Esophagus mucosa (tissue), 1 donor: ENCODE results near the gene LRTM2. TPM values are rescaled to one million over a fixed set of nuclear protein-coding genes. Genes with fewer than 3 reads are reported as not detected.

Source experiments
- ATAC-seq: fragments of 200-7000 bp; cut with Tn5 transposase; one replicate; pipeline ENCODE4 v1.9.1; 2020
- total RNA-seq: library from RNA; stranded (reverse); gene quantifications from one replicate; pipeline ENCODE4 v1.2.4, GENCODE V29; 2023
- donor health status: DM: yes; HTN: yes; CAD: no.

The LRTM2 gene
- total RNA-seq, 1 donor from 2014 or later = not detected

DNA sequence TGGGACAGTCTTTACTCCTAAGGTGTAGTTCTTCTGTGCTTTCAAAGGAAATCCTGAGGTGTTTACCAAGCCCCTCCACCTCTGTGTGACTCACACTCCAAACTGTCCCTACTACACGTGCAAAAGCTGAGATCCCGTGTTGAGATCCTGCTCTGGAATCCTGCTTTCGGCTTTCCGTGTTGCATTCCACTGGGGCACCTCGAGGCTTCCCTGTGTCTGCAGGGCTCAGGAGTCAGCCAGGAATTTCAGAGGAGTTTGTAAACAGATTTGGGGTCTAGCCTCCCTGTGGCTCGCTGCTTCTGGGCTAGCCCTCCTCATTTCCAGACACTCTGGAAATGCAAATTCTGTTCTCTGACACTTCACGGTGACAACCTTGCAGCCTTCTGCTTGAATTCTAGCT lies 49.7 kb downstream of the LRTM2 start:
- ATAC-seq = no peak

GRCh38 chr12:1870998-1871917 lies 50.9 kb downstream of the LRTM2 start:
- ATAC-seq = no peak

DNA sequence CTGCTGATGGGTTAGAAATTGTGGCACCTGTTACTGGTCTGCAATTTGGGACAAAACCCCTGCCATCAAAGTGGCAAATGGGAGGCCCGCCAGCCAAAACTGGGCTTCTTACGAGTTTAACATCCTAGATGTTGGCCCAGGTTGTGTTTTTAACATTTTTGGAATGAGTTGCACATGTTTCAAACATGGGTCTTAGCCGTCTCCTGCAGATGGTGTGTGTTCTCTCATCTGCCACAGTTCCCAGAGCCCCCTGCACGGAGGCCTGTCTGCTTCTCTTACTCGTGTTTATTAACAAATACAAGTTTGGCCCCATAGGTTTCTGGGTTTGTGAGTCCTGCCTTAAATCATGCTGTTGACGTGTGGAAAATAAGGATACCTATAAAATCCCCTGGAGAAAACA lies 51.6 kb downstream of the LRTM2 start:
- ATAC-seq = no peak

DNA sequence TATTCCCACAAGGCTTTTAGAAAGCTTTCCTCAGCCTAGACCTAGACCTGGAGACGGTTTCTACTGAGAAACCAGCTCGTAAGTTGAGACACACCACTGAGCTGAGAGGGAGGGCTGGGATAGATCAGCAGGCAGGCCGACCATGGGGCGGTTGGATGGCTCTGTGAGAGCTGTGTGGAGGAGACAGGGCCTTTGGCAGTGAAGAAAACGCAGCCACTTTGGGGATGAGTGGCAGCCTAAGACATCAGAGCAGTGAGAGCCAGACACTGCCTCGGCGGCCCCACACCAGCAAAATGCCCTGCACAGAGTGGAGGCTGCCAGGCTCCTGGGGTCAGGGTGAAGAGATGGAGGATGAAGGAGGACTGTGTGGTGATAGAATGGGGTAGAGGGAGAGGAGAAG lies 52.1 kb downstream of the LRTM2 start:
- ATAC-seq = no peak

DNA sequence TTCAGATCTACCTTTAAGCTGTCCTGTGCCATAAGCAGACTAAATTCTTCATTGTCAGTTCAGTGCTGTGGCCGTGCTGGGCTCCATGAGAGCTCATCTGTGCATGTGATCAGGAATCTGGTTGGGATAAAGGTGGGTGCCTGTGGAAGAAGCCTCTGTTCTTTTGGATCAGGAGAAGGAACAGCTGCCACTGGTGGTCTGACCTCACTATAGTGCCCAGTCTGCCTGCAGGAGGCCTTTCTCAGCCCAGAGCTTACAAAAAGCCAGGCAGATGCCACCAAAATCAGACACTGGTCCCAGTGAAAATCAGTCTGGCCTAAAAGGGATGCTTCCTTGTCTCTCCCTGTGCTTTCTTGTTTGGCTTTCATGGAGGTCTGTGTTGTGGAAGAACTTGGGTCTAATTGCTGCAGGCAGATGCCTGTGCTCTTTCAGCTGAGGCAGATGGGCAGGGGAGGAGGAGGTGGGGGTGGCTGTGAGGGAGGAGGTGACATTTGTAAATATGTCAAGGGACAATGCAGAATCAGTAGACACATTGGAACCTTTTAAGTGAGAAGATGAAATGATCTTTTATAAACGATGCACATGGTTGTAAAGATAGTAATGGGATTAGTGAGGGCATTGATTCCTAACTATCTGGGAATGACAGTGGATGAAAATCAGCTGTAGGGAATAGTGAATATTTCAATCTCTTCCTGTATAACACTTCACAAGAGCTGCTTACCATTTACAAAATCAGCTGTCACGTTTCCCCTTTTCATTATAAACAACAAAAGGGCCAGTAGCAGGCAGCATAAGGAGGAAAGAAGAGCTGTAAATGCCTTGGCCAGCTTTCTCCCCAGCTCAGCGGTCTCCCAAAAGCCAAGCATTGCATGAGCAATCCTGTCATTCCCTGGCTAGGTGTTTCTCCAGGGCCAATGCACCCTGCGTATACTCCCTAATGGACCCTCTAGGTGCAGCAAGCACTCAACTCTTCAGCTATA lies 53.5 kb downstream of the LRTM2 start:
- no peak for ATAC-seq

- ATAC-seq = no peak
These were observed 55.2 kb downstream of the LRTM2 start for GRCh38 chr12:1875608-1876007.

- no peak for ATAC-seq
These were observed 55.7 kb downstream of the LRTM2 start for GRCh38 chr12:1876086-1876485.

- no peak for ATAC-seq
These were observed 57.0 kb downstream of the LRTM2 start for GRCh38 chr12:1877169-1877878.

- ATAC-seq = no peak
These were observed 57.8 kb downstream of the LRTM2 start for GRCh38 chr12:1878214-1878613.

DNA sequence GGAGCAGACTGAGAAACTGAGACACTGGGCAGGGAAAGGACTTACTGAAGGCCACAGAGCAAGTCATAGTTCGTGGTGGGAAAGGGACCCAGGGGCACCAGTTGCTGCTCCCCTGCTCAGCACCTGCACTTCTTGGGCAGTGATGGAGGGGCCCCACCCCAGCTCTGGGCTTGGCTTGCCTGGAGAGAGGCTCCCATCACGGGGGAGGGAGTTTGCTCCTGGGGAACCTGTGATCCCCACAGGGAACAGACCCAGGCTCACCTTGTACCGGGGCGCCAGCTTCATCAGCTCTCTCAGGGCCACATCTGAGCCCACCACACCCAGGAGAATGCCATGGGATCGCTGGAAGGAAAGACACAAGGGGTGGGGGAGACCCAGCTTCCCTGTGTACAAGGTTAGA lies 58.3 kb downstream of the LRTM2 start:
- no peak for ATAC-seq

DNA sequence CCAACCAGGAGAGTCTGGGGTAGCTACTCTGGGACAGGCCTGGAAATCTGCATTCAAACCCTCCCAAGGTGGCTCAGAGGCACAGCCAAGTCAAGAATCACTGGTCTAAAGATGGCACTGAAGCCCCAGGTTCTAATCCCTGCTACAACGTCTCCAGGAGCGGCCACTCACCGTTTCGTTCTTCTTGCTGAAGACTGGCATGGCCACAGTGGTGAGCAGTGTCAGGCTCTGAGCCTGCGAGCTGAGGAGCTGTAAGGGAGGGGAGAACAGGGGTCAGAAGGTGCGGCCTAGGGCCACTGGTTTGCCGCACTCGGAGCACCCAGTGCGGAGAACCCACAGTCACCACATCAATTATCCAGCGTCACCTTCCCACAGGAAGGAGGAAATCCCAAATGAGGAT lies 59.3 kb downstream of the LRTM2 start:
- ATAC-seq = no peak

DNA sequence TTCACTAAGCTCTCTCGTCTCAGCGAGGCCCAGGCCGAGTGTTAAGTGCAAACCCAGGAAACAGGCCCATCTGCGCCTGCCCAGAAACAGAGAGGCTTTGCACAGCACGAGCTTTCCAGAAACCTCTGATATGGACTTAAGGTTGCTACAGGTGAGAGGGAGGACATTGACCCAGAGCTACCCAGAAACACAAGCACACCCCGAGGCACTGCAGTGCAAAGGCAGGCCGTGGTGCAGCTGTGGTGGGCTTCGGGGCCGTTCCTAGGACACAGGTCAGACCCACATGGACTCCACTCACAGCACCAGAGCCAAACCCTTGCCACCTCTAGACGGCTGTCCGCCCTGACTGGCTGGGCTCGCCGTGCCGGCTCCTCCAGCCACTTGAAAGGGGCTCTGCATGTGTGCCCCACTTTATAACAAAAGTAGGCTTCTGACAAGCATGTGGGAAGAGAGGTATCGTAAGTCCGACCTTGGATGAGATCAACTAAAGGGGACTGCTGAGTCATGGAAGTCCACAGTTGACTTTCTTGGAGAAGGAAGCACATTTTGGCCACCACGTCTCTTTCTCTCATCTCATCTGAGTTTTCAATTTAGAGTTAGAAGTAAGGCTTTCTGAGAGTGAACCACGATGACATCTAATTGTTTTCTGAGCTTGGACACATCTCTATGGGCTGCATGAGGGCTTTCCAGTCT lies 59.9 kb downstream of the LRTM2 start:
- no peak for ATAC-seq

- ATAC-seq = no peak
These were observed 60.5 kb downstream of the LRTM2 start for GRCh38 chr12:1880876-1881275.

DNA sequence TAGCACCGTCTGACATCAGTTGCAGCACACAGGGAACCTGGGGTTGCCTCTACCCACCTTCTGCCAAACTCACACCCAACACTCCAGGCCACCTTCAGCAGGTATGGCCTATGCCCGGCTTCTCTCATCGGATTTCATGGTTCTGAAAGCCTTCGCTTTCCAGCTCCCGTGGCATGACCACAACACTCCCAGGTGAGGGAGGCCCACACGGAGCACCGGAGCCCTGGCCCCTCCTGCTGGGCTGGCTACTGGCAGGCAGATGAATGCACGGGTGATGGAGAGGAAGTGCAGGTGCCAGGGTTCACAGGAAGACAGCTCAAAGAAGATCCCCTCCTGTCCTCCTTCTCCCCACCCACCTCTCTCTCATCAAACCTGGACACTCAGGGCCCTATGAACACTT lies 60.9 kb downstream of the LRTM2 start:
- ATAC-seq = no peak

- no peak for ATAC-seq
These were observed 61.6 kb downstream of the LRTM2 start for GRCh38 chr12:1881936-1882335.

GRCh38 chr12:1882405-1882804 lies 62.0 kb downstream of the LRTM2 start:
- ATAC-seq = no peak

DNA sequence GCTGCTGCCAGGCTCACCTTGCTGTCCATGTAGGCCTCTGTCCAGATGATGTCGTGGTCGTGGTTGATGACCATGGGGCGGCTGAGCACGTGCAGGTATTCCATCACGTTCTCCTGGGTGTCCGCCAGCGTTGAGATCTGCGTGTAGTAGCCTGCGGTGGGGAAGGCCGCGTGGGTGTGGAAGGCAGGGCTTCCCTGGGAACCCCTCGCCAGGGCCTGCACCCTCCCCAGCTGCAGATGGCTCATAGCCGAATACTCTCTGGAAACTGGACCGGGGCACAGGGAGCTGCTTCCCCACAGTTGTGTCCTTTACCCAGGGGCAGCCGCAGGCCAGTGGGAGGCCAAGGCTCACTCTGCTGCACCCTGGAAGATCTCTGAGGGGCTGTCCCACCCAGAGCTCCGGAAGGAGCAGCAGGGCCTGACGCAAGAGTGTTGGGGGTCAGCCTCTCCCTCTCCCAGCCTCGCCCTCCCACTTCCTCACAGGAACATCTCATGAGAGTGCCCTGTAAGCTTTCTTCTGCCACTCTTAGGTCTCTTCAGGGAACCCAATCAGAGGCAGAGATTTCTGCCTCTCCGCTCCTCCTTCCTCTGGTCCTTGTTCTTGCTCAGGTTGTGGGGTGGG lies 62.6 kb downstream of the LRTM2 start:
- no peak for ATAC-seq

GRCh38 chr12:1883513-1883912 lies 63.1 kb downstream of the LRTM2 start:
- no peak for ATAC-seq

DNA sequence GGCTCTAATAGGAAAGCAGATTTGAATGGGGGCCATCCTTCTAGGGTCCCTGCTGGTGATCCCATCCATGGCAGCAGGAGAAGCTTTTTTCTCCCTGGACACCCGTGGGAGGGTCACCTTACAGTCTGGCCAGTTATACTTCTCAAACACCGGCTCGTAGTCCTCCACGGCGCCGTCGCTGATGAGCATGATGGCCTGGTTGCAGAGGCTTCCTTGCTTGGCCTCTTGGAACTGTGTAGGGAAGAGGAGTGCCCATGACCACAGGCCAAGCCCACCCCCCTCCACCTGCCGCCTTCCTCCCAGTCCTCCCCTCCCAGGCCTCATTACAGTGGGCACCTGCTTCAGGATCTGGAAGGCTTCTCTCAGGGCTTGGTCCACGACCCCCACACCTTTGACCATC lies 64.3 kb downstream of the LRTM2 start:
- no peak for ATAC-seq

GRCh38 chr12:1885082-1885596 lies 64.8 kb downstream of the LRTM2 start:
- no peak for ATAC-seq

DNA sequence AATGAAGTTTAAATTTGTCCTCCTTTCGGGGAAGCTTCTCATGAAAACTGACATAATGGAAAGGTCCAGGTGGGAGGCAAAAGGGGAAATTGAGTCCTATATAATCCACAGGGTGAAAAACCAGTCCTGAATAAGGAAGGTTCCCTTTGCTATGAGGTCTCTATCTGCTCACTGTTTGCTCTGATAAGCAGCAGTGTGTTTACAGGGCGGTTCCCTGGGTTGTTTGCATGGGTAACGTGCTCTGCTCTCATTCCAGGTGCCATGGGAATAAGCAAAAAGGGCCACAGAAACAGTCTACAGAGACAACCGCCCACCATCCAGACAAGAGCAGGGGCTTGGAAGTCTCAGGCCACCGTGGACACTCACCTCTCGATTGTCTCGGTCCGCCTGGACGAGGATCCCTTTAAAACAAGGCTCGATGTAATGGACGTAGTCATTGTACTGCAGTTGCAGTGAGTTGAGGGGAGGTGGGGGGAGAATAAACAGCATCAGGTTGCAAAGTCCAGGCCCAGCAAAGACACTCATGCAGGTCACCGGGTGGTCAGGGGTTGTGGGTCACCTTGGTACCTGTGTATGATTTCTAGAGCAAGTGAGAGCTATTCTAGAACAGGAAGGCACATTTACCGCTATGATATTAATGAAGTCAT lies 65.4 kb downstream of the LRTM2 start:
- ATAC-seq = no peak
